Activated T-helper 1 cell treated with Interleukin-2 at 50 U/mL for 16 hours (primary cell): Measurements from ENCODE around the gene ANXA4.
"Not testable (repeated sequence)": the region's sequence is repeated elsewhere in the genome, so short reads cannot be mapped to it uniquely, and the experiment has no call there.

Experiments used
- DNase-seq: peaks from one replicate; pipeline ENCODE4 v3.0.0-alpha.2; 2020; ENCODE audit warnings: low read depth

Gene ANXA4

DNA sequence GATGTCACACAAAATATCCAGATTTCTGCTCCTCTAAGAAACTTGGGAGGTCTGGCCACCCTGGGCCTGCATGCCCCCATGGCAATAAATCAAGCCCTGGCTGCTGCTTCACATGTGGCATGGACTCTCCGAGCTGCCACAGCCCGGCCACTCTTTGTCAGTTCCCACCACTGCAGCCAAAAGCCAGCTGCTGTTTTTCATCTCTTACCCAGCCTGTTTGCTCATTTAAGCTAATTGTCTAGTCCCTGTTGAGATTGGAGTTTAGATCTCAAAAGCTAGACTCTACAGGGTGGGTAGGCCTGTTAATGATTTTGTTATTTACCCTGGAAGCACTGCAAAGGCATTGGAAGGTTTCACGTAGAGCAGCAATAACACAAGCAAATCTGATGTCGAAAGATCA, 20.9 kb upstream of the ANXA4 start:
- DNase-seq, result no peak

DNA sequence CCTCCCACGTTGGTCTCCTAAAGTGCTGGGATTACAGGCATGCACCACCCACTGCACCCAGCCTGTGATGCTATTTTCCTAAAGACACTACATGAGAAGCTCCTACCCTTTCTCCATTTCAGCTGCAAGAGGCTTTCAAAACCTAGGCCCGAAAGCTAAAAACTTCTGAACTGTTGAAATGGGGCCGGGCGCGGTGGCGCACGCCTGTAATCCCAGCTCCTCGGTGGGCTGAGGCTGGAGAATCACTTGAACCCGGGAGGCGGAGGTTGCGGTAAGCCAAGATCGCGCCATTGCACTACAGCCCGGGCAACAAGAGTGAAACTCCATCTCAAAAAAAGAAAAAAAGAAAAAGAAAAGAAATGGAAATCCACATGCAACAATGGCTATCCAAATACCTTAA, 18.1 kb upstream of the ANXA4 start:
- no peak for DNase-seq

DNA sequence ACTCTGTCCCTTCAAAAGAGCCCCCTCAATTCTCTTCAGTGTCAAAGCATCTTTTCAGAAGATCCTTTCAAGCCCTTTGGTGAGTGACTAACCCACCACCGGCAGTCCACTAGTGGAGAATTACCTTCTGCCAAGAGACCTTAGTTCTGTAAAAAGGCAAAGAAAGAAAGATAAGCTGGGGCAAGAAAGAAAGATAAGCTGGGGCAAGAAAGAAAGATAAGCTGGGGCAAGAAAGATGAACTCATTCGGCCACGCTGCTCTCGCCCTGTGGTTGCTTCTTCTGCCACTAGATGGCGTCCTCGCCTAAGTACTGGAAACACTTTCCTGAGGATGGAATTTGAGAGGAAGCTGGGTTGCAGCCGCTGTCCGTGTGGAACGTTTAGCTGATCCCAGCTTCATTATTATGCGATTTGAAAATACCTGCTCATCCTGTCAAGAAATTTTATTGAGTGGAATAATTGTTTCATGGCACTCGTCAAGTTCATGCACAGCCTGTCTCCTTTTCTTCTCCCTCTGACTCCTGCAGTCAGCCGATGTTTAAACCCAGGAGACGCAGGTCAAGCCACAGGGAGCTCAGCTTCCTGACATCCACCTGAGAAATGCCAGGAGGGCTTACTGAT, 17.3 kb upstream of the ANXA4 start:
- DNase-seq, result peak; percentile 70

DNA sequence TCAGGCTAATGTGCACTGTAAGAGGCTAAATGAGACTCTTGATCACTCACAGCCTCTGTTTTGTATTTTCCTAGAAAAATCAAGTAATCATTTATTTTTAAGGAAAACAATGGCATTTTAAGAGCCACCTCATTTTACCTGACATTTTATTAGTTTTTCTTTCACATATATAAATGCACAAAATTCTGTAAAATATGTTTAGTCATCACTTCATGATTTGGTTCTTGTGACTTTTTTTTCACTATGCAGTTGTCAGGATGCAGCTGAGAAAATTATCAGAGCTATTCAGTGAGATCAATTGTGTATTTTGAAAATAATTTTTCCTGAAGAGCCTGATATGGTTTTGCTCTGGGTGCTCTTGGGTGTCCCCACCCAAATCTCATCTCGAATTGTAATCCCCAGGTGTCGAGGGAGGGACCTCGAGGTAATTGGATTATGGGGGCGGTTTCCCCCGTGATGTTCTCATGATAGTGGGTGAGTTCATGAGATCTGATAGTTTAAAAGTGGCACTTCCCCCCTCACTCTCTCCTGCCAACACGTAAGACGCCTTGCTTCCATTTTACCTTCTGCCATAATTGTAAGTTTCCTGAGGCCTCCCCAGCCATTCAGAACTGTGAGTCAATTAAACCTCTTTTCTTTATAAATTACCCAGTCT, 16.1 kb upstream of the ANXA4 start:
- no peak for DNase-seq

DNA sequence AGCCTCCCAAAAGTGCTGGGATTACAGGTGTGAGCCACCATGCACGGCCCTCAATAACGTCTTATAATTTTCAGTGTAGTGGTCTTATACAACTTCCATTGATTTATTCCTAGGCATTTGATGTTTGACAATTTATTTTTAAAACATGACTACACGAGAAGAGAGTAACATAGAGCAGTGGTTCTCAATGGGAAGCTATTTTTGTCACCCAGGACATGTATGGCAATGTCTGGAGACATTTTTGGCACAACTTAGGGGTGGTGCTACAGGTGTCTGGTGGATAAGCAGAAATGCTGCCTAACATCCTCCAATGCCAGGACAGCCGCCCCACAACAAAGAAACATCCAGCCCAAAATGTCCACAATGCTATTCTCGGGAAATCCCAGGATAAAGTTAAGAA, 12.7 kb upstream of the ANXA4 start:
- DNase-seq, result no peak

DNA sequence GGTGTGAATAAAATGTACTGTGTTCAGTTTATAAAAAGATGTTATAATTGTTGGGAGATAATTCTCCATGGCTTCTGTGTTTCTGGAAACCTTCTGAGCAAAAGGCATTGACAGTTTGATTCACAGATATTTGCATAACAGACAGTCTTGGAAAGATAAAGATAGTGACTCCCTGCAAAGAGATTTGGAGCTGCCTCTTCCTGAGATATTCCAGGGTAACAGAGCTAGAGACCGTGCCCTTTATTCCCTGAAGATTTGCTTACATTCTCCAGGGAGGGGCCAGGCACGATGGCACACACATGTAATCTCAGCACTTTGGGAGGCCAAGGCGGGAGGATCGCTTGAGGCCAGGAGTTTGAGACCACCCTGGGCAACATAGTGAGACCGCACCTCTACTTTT, 12.2 kb upstream of the ANXA4 start:
- no peak for DNase-seq

DNA sequence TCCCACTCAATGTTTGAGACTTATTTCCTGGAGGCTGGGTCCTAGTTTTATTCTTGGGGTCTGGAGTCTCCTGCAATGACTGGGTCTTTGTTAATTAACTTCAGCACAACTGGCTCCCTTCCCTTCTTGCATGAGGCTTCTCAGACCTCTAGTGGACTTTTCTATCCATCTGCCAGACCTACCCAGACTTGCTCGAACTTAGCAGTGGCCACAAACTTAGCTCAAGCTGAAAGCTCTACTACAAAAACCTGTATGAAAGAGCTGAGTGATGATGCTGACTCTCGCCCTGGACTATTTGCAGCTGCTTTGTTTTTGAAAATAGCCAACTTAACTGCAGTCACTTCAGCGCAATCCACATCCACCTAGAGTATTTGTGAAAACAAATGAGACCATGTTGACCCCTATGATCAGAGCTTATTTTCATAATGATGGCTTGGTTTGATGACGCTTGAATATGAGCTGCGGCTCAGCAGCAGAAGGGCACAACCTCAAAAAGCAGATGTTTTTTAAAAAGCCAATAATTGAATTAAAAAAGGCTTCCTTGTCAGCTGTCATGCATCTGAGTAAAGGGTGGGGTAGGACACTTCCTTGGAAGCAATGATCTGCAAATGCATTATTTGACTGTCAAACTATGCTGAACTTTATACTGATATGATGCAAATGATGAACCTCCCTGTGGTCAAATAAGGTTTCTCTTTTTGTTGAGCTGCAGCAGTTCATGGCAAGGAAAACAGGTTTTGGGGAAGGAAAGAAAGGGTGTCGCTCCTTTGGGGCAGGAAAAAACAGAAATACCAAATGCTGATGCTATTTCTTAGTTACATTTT, 10.6 kb upstream of the ANXA4 start:
- no peak for DNase-seq

DNA sequence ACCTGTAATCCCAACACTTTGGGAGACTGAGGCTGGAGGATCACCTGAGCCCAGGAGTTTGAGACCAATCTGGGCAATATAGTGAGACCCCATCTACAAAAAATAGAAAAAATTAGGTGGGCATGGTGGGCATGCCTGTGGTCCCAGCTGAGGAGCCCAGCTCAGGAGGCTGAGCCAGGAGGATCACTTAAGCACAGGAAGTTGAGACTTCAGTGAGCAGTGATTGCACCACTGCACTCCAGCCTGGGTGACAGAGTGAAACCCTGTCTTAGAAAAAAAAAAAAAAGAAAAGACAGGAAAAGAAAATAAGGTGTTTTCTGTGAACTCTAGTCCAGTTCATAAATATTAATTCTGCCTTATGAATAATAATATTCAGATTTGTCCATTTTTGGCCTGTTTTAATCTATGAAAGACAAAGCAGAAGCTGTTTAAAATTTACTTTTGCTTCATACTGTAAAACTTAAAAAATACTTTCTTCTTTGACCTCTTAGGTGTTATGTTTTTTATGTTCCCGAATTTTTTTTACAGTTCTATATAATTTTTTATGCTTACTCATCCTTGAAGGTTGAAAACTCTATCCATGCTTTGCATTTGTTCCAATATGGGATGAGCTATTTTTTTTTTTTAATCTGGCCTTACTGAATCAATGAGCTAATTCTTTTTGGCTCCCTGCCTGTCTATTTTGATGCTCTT, 8.4 kb upstream of the ANXA4 start:
- DNase-seq, result no peak

DNA sequence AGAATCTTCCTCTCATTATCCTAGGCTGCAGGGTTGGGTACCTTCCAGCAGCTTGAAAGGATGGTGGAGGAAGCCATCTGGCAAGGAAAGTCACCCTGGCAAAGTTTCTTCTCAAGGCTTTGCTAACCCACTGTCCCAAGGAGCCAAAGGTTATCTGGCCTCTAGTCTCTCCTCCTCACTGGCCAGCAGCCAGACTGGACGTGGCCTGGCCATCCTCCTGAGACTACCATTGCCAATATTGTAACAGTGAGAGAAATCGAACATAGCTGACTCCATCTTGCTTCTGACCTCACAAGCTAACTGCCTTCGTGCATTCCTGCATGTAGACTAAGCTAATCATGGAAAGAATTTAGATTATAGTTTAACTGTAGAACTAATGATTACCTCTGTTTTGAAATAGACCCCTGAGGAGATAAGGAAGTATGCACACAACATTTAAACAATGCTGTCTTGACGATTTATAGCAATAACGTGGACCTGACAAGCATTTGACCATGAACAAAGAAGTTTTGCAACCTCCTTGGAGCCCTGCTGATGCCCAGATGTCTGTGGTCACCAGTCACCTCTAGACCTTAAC, 7.8 kb upstream of the ANXA4 start:
- DNase-seq, result no peak

DNA sequence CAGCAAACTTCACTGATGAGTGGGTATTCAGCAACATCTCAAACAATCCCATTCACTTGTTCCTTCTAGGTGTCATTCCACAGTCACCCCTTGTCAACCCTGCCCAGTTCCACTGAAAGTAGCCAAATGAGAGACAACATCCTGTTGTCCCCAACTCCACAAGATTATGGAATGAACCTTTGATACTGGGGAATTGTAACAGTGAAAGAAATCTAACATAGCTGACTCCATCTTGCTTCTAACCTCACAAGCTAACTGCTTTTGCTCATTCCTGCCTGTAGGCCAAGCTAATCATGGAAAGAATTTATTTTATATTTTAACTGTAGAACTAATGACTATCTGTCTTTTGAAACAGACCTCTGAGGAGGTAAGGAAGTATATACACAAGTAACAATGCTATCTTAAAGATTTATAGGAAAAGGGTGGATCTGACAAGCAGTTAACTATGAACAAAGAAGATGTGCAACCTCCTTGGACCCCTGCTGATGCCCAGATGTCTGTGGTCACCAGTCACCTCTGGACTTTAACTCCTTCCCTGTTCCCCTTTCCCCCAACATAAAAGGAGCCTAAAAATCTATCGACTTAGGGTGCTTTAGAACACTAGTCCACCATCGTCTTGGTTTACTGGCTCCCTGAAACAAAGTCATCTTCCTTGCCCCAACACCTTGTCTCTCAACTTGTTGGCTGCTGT, 6.9 kb upstream of the ANXA4 start:
- DNase-seq, result no peak

DNA sequence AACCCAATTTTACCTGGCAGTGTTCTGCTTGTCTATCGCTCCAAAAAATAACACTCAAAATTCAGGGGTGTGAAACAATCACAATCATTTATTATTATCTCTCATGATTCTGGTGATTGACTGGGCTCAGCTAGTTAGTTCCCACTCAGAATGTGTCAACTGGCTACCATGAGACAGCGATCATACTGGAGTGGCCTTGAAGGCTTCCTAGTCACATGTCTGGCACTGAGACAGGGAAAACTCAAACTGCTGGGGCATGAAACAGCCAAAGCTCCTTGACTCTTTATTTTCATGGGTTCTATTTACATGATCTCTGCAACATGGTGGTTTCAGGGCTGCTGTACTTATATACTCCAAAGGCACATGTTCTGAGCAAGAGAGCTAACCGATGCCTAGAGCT, 6.2 kb upstream of the ANXA4 start:
- DNase-seq, result no peak

DNA sequence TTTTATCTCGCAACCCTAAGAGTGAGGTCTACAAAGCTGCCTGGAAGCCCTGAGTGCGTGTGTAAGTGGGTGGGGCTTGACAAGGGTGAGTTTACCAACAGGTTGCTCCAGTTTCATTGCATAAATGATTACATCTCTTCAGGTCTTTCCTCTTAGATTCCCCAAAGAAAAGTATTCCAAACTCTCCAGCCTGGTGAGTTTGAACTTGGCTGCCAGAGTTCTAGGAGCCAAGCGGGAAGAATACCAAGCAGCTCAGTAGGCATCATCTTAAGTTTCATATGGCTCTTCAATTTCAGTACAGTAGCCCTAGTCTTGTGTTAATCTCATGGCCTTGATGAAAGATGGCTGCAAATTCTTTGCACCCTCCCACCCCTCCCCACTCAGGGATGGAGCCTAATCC, 3.8 kb upstream of the ANXA4 start:
- not testable (repeated sequence) for DNase-seq

DNA sequence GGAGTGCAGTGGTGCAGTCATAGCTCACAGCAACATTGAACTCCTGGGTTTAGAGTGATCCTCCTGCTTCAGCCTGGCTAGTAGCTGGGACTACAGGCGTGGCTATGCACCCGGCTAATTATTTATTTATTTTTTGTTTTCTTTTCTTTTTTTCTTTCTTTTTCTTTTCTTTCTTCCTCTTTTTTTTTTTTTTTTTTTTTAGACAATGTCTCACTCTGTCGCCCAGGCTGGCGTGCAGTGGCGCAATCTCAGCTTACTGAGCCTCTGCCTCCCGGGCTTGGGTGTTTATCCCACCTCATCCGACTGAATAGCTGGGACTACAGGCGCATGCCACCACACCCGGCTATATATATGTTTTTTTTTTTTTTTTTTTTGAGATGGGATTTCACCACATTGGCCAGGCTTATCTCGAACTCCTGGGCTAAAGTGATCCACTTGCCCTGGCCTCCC, 1.4 kb upstream of the ANXA4 start:
- no peak for DNase-seq

DNA sequence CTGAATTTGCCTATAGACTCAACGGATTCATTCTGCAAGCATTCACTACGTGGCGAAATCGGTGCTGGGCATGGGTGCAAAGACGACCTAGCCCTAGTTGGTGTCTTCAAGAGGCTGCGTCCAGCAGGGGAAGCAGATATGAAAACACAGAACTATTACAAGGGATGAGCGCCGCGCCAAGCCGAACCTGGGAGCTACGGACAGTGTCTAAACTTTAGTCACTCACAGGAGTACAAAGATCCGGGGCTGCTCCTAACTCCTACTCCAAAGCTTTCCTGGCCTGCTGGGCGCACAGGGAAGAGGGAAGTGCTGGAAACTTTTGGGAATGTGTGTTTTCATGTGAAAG, 732 bp upstream of the ANXA4 start:
- DNase-seq, result no peak

DNA sequence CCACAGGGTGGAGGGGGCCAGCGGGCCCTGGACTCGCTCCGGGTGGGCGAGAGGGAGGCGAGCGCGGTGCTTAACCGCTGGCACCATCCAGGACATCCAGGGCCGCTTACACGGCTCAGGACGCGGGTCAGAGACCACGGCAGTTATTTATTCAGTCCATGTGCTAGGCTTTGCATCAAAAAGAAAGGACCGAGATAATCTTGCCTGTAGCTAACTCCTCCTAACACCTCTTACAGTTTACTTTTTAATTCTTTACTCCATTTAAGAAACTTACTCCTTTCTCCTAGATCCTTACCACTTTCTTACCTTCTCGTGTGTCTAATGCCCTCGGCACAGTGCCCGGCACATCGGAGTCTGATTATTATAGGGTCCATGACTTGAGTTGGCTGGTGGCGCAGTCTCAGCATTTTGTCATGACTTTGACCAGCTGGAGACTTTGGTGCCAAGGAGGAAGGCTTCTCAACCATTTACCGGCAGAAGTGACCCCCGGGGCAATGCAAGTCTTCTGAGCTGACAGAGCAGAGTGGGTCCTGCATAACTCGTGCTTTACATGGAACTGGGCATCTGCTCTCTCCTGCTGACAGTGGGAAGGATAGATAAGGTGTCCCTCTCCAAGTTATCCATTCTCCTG, 503 bp downstream of the ANXA4 start:
- DNase-seq, result no peak

DNA sequence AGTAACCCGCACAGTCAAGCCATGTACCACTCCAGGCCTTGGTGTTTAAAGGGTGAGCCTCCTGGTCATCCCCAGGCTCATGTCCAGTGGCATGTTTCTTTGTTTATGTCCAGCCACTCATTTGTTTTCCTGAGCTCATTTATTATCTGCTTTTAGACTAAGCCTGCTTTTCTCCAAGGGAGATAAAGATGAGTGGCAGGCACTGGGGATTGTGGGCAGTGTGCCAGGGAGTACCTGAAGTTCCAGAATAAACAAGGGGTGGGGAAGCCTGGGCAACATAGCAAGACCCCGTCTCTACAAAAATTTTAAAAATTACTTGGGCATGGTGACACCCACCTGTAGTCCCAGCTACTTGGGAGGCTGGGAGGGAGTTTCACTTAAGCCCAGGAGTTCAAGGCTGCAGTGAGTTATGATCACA, 1.9 kb downstream of the ANXA4 start:
- no peak for DNase-seq

DNA sequence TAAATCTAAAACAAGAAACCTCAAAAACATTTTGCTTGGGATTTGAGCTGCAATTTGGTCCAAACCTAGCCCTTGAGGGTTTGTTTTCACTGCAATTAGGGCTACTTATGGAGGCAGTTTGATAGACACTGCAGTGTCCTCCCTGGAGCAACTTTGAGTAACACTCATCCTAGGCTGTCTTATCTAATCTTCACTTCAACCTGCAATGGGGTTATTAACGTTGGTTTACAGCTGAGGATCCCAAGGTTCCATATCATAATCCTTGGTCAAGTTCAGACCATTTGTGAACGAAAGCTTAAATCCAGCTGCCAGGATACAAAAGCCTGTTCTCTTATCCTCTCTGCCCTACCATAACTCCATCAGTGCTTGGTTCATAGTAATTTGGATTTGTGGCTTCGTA, 2.5 kb downstream of the ANXA4 start:
- DNase-seq, result no peak

DNA sequence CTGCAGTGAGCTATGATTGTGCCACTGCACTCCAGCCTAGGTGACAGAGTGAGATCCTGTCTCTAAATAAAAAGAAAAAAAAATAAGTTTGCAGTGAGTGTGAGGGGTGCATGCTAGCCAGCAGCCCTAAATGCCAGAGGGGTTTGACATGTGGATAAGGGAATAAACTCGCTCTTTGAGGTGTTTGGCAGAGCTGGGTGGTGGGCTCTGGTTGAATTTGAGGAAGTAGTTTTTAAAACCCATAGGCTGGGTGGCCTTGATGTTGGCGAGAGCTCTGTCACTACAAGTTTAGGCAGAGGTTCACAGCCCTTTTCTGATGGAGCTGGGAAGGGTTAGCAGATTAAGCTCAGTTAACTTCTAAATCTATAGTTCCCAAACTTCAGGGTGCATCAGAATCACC, 3.1 kb downstream of the ANXA4 start:
- DNase-seq, result no peak

DNA sequence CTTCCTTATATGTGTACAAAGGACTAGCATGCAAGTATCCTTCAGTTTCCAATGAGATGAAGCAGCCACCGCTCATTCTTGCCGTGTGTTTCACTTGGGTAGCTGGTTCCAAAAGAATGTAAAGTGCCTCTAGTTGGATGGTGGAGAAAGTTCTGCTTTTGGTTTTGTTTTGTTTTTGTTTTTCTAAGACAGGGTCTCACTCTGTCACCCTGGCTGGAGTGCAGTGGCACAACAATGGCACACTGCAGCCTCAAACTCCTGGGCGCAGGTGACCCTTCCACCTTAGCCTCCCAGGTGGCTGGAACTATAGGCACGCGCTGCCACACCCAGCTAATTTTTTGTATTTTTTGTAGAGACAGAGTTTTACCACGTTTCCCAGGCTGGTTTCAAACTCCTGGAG, 8.3 kb downstream of the ANXA4 start:
- DNase-seq, result no peak

DNA sequence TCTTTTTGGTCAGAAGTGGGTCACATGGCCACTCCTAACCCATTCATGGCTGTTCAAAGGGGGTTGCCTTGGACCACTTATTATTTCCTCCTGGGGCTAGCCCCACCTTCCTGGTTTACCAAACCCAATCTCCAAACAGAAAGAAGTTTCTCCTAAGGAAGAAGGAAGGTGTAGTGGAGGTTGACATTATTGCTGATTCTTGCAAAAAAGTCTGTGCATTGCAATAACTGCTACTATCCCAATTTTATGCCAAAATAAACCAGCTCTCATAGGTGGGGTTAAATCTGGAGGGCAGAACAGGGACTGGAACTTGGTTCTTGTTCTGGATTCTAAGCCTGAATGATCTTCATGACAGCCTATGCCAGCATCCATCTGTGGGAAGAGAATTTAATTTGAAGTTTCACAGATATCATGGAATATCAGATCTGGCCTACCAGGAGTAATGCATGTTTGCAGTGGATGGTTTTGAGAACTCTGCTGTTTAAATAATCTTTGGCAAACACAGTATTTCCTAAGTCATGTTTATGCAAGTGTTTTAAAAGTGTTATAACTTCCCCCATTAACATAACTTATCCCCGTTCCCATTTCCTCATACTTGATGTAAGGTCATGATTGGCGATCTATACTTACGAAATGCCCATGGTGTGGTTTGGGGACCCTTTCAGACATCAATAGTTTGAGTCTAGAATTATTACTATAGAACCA, 11.9 kb downstream of the ANXA4 start:
- DNase-seq, result no peak

DNA sequence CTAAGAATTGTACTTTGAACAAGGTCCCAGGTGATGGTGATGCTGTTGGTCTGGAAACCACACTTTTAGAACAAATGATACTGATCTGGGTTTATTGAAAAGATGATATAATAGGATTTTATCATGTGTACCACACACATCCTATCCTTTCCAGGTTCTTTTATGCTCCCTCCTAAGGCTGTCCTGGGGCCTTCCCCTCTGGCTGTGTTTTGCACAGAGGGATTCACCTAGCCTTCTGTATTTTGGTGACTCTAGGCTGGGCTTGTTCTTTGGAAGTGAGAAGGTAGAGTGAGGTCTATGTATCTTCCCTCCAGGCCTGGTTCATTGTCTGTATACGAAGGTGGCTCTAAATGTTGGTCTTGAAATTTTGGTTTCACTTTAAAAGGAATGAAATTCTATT, 12.7 kb downstream of the ANXA4 start:
- DNase-seq, result no peak
